Right renal pelvis (tissue), 4 donors: ENCODE data around the gene GFPT2. TPM values are rescaled to one million over a fixed set of nuclear protein-coding genes. Genes with fewer than 3 reads are reported as not detected.

Experiments used
- DNase-seq, 4 donors: peaks; one replicate each; pipeline ENCODE4 v3.0.0-alpha.2; 2013; ENCODE audit warnings: low read depth in 4 of 4, low spot score in 3 of 4, missing footprints in 1 of 4
- polyA plus RNA-seq, 4 donors: library from polyadenylated mRNA; unstranded; fragments of 120-200 nt; gene quantifications; one replicate each; pipeline ENCODE4 v1.2.1, GENCODE V29; 2013; ENCODE audit not compliant: insufficient read length in 4 of 4

Gene GFPT2
- 1 to 10 TPM; 4.2 to 4.9 (median 4.6) TPM for polyA plus RNA-seq

DNA sequence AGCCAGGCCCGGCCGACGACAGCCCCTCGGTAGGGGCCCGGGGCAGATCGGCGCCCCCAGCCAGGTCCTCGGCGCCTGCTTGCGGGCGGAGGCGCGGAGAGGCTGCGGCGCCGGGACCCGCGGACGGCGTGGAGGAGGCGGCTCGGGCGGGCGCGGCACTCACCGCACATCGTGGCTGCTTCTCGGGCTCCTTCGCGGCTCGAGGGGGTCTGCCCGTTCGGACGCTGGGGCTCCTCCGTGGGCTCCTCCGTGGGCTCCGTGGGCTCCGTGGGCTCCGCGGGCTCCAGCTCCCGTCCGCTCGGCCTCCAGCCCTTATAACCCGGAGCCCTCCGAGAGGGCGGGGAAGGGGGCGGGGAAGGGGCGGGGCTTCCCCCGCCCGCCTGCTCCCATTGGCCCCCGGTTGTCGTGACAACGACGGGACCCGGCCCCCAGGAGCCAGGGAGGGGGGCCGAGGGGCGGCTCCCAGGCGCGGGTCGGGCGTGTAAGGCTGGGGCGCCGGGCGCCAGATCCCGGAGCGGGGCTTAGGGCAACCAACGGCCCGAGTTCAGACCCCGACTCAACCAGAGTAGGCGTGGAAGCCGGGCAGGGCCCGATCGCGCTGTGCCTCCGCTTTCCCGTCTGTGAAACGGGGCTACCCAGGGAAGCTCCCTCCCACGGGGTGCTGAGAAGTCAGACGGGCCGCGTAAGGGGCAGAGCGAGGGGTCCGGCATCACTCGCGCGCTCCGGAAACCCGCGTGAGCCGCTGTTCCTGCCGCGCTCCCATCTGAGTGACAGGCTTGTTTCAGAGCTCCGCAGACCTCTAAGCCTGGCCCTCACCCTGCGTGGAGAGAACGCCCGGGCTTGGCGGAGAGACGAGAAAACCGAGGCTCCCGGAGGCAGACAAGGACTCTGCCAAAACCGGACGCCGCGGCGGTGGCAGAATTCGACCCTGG lies at the start of gene GFPT2:
TSS of gene GFPT2 (minus strand) at position 289 of the 932 bp plus-strand sequence. CDS start at position 170, 119 bp downstream.
- DNase-seq = peak; percentile 63 to 79 (median 68)

DNA sequence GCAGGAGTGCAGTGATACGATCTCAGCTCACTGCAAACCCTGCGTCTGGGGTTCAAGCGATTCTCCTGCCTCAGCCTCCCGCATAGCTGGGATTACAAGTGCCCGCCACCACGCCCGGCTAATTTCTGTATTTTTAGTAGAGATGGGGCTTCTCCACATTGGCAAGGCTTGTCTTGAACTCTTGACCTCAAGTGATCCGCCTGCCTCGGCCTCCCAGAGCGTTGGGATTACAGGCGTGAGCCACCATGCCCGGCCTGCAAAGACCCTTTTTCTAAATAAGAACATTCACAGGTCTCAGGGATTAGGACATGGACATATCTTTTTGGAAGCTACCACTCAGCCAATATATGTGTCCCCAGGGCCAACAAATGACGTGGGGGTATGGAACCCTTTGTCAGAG lies 49.6 kb upstream of the GFPT2 start:
- no peak for DNase-seq

DNA sequence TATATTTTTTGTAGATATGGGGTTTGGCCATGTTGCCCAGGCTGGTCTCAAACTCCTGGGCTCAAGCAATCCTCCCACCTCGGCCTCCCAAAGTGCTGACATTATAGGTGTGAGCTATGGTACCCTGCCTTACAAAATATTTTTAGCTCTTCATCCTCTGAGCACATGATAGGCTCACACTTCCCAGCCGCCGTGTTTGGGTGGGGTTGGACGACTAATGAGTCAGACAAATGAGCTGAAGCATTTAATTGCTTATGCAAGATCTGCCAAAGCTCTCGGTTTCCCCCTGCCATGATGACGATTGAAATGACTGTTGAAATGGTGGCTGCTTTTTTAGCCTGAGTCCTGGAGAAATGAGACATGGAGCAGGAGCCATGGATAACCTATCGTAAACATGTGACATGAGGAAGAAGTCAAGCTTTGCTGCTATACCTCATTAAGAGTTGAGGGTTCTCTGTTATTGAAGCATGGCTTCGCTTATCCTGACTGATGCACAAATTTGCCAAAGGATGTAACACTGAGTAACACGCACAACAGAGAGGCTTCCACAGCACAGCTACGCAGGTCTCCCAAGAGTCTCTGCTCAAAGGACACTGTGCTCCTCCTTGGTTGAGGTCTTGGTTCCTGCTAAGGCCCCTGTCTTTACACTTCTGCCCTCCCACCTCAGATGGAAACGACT lies 48.2 kb upstream of the GFPT2 start:
- DNase-seq = no peak

DNA sequence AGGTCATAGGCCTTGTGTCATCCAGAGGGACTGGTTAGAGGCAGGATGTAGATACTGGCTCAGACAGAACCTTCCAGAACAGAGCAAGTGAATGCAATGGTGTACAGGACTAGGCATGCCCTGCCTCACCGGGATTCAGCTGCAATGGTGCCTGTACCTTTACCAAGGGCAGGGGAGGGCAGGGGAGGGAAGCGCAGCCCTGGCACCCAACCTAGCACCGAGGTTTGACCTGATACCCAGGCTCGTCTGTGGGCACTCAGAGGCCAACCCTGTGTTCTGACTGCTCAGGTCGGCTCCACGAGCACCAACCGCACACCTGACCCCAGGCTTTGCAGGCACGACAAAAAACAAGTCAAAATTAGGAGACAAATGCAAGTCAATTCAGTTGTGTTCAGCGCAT lies 47.3 kb upstream of the GFPT2 start:
- no peak for DNase-seq

DNA sequence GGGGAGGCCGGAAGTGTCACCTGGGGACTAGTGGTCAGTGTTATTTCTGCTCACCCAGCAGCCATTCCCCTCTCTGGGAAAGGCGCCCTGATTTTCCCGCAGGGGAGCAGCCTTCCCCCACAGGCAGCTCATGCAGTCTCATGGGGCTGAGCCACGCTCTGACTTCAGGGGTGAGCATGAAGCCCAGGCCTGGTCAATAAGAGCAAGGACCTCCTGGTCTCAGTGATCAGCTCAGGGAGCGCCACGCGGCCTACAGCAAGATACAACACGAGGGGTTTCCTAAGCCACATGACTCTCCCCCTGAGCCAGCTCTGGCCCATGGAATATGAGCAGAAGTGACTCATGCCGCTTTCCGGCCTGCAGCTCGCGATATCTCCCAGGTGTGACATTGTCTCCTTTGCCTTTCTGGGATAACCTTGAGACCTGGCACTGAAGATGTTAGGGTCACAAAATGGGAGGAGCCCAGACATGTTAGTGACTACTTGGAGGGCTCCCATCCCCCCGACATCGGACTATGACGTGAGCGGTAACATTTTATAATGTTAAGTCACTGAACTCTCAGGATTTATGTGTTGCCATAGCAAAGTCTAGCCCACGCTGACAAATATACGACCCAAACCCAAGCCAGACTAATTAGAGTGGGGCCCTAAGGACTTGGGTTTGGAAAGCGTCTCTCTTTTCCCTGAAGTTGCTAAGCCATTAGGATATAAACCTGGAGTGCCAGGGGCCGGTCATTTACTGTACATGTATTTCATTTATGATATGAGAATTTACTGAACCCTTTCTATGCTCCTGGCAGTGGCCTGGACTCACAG lies 46.5 kb upstream of the GFPT2 start:
- DNase-seq = peak in 3 of 4 donors; percentile 22 to 38 (median 25)

DNA sequence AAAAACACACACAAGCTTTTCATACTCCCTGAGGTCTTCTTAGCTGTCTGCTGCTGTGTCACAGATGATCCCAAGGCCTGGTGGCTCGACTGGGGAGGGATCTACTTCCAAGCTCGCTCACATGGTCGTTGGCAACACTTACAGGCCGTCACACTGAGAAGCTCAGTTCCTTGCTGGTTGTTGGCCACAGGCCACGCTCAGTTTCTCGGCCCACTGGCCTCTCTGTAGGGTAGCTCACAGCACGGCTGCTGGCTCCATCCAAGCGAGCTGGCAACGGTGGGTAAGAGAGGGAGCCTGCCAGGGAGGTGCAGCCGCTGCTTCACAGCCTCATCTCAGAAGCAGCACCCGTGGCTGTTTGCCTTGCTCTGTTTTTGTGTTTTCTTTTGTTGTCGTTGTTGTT lies 43.8 kb upstream of the GFPT2 start:
- no peak for DNase-seq

DNA sequence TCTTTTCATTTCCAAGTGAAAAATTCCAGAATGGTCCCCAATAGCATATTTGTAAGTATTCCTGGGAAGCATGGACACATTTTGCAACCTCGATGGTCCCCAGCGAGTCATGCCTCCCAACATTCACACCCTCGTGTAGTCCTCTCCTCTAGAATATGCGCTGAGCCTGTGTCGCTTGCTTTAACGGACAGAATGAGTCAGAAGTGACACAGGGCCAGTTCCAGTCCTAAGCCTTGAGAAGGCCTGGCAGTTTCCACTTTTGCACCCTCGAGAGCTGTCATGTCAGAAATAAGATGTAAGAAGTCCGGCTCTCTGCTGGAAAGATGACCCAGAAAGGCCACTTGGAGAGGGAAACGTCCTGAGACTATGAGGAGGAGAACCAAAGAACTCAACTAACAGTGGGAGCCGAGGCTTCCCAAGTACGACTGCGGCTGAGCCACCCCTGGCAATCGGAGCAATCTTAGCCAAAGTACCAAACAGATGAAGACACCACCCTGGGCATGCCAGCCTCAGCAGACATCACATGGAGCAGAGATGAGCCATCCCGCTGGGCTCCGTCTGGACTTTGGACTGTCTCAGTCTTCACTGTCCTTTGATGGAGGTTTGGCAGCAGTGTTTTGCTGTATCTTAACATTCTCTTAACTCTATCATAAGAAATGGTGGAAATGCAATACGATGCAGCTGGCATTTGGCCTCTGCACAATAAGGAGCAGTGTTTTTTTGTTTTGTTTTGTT lies 42.6 kb upstream of the GFPT2 start:
- DNase-seq = no peak

DNA sequence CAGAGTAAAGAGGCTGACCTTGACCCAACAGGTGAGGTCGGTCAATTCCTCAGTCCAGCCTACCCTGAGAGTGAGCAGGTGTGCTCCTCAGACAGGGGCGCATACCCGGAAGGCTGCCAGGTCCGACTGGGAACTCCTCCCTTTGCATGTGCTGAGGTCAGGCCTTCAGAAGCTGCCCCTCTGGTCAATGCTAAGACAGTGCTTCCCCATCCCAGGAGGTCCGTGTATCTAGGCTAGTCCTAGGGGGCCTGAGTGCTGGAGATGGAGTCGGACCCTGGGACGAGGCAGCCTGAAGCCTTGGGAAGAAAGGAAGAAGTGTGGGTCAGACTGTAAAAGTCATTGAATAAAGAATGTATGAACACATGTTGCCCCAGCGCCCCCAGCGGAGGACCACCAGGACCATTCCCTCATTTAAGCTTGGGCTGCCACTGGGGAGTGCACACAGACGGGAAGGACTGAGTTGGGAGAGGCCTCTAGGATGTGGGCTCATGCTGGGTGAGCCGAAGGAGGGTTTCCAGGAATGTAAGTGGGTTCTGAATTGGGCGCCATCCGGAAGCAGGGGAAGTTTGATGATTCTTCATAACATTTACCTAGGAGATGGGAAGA lies 41.0 kb upstream of the GFPT2 start:
- no peak for DNase-seq

DNA sequence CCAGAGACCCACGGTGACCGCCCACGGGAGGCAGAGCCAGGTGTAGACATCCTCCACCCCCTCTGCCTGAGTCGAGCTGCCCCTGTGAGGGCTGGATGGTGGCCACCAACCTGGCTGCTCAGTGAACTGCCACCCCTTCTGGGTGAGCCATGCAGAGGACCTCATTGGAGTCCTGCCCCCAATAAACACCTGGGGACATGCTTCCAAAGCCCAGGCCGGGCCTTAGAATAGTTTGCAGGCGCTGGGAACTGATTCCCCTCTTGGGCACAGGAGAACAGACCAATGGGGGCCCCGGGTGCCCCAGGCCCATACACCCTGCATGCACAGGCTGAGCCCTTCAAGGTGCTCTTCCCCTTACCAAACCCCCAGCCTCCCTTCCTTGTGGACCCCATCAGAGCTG lies 38.1 kb upstream of the GFPT2 start:
- DNase-seq = no peak

DNA sequence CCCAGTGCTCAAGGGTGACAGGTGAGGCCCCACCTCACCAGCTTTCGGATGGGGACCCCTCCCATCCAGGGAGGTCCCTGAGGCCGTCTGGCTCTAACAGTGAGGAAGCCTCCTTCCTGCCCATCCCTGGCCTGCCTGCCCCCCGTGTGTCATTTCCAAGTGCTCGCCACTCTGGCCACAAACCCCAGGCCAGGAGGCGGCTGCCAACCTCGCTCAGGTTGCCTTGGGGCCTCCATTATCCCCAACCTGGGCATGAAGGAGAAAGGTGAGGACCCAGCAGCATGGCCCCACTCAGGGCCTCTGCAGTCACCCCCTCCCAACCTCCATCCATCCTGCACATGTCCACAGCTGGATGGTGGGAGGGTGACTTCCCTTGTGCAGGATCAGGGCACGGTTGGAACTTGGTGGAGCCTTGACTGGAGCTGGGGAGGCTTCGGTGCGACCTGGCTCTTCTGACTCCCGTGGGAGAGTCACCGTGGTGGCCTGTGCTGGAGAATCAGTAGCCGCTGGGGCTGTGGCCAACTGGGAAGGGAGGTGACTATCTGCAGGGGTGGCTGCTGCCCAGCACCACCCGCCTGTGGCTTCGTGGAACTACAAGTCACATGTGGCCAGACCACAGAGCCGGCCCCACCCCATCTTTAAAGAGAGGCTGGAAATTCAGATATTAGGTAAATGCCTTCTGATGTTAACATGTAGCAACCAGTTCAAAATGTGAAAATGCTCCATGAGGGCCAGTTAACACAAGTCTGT lies 37.5 kb upstream of the GFPT2 start:
- no peak for DNase-seq

DNA sequence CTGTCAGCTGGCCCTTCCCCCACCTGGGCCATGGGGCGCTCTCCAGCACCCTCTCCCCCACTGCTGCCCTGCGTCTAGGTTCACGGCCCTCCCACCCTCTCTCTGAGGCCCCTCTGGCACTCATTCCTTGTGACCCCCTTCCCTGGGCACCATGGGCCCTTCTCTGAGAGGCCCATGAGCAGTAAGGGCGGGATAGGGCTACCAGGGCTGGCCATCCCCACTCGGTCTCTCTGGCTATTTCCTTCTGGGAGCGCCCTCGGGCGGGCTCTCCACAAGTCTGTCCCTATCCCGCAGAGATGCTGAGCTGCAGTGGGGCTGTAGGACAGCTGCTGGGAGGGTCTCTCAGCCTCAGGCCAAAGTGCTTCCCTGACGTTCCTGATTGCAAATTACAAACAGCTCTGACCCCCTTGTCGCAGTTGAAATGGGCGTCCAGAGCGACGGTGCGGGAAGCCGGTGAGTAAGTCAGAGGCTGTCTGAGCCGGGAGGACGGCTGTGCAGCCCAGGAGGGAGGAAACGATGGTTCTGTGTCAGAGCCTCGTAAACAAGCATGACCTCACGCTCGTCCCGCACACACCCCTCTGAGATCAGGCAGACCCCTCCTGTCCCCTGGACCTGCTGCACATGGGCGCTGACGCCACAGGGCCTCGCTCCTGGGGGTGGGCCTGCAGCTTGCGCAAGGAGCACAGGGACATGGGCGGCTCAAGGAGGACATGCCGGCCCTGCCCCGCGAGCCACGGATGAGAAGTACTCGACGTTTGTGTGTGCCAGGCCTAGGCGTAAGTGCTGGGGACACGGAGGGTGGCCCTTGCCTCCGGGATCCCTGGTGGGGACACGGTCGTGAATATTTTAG lies 36.3 kb upstream of the GFPT2 start:
- no peak for DNase-seq

DNA sequence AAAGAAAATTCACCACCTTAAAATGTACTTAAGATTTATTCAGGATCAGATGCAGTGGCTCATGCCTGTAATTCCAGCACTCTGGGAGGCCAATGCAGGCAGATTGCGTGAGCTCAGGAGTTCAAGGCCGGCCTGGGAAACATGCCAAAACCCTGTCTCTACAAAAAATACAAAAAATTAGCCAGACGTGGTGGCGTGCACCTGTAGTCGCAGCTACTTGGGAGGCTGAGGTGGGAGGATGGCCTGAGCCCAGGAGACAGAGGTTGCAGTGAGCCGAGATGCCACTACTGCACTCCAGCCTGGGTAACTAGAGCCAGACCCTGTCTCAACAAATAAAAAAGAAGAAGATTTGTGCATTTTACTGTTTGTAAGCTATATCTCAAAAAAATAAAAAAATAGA lies 34.7 kb upstream of the GFPT2 start:
- no peak for DNase-seq

DNA sequence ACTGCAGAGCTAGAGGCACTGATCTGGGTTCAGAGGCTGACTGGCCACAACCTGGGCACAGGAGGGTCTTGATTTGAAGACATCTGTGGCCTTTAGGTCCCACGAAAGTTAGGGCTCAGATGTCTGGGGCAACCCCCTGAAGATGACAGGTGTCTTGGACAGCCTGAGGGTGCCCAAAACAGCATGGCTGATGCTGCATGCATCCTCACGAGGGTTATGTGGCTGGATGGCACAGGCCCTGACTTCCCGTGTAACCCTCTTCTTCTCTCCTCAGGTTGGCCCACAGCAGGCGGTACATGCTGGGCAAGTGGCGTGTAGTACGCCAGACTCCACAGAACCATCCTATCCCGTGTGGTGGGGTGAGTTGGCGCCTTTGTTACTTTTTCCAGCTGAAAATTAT lies 29.8 kb upstream of the GFPT2 start:
- DNase-seq = no peak

DNA sequence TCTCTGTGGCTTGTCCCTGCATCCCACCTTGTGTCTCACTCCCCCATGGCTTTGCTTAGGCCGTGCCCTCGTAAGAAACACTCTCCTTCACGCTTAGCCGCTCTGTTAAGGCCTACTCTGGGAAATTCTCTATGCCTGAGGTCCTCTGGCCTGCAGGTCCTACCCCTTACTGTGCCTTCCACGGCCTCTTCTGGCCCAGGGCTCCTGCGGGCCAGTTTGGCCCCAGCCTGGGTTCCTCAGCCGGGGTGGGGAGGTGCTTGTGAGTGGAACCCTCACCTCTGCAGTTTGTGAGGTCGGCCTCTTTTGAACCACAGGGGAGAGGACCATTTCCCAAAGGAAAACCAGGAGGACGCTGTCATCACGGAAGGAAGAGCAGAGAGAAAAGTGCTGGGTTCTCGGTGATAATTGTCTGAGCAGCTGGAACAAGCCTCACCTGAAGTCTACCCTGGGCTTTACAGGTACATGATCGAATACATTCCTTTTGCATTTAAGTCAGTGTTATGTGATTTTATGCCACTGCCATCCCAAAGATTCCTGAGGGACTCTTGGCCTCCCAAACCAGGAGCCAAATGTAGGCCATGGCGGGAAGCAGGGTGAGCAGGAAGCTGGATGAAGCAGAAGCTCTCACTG lies 28.8 kb upstream of the GFPT2 start:
- DNase-seq = no peak

DNA sequence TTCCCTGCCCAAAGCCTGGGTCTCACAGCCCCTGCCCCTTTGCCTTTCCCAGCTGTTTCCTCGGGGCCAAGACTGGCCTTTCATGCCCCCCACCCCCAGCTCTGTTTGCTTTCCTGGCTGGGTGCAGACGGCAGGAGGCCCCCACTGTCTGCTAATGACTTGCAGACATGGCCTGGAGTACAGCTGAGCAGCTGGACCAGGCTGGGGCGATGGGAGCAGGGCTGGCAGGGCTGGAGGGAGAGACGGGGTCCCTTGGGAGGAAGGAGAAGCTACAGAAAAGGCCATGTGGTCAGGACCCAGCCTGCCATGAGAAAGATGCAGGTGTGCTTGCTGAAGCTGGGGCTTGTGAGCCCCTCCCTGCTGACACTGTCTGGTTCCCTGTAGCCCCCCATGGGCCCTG lies 28.3 kb upstream of the GFPT2 start:
- no peak for DNase-seq

DNA sequence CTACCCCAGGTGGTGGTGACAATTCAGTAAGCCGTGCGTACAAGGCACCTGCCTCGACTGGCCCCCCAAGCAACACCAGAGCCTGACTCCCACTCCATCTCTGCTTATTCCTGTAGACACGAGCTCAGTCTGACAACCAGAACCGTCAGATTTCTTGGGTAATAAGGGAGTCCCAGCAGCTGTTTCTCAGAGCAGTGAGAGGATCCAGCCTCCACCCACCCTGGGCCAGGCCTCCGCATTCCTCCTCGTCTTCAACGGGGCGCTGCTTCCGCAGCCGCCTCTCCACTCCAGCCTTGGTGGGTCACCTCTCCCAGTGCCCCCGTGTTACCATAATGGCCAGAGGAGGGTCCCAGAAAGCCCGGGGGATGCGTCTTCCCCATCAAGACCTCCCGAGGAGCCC lies 27.7 kb upstream of the GFPT2 start:
- DNase-seq = no peak

DNA sequence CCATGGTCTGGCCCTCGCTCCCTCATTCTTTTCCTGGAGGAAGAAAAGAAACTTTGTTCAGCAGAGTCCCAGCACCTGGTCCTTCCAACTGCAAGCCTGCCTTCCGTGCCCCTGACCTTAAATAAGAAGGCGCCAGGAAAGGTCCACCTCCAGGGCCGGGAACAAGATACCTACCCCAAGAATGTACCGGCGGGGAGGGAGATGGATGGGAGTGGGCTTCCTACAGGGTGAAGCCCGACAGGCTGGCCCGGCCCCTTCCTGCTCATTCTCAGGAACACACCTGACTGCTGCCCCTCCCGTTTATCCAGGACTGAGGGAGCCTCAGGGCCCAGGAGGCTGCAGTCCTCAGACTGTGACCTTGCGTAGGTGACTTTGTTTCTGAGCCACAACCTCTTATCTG lies 27.3 kb upstream of the GFPT2 start:
- DNase-seq = no peak
